Measurements from ENCODE around the gene FRK. TPM values are rescaled to one million over a fixed set of nuclear protein-coding genes. Genes with fewer than 3 reads are reported as not detected.
A peak's percentile ranks its signal among the peaks of the same experiment; 100 is the strongest.

The FRK gene
- polyA plus RNA-seq, 3 donors, result not detected

DNA sequence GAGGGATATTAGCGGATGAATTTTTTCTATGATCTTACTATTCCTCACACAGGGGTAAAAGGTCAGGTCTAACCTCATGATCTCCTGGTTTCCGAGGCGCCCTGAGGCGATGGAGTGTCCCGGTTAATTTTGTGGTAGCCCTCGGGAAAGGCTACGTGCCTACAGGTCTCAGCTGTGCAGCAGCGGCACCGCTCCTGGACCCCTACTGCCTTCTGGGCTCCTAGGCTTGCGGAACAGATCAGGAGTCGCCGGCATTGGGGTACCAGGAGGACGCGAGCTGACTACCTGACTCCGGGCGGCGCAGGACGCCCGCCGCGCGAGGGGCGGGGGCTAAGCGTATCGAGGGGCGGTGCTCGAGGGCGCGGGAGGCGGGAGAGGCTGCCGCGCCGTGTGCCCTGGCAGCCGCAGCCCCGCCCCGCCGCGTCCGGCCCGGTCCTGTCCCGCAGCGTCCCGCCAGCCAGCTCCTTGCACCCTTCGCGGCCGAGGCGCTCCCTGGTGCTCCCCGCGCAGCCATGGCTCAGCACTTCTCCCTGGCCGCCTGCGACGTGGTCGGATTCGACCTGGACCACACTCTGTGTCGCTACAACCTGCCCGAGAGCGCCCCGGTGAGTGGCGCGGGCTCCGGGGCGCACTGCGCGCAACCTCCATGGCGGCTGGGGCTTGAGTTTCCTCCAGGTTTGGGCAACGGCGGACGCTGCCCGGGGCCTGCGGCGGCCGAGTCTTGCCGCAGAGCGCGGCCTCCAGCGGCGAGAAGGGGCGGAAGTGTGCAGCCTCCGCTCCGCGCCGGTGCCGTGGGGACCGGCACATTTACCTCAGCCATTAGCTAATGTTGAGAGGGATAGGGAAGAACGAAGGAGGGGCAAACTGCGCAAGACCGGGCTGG is 40.0 kb upstream of the FRK start, which contains the start of gene NT5DC1:
Gene NT5DC1 (plus strand): TSS at position 435 of the 883 bp plus-strand sequence. CDS start 78 bp downstream, at position 513.
- TF ChIP-seq, protein P1, sequence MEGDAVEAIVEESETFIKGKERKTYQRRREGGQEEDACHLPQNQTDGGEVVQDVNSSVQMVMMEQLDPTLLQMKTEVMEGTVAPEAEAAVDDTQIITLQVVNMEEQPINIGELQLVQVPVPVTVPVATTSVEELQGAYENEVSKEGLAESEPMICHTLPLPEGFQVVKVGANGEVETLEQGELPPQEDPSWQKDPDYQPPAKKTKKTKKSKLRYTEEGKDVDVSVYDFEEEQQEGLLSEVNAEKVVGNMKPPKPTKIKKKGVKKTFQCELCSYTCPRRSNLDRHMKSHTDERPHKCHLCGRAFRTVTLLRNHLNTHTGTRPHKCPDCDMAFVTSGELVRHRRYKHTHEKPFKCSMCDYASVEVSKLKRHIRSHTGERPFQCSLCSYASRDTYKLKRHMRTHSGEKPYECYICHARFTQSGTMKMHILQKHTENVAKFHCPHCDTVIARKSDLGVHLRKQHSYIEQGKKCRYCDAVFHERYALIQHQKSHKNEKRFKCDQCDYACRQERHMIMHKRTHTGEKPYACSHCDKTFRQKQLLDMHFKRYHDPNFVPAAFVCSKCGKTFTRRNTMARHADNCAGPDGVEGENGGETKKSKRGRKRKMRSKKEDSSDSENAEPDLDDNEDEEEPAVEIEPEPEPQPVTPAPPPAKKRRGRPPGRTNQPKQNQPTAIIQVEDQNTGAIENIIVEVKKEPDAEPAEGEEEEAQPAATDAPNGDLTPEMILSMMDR (IDR thresholded peaks at IDR 0.05), result peak; percentile 51
- Histone ChIP-seq H3K79me2 (ENCODE audit: insufficient read depth, low read length) (peaks cover 6% of the 10 kb centered on the region), H3K4me1 (ENCODE audit: control insufficient read depth in 1 of 2, insufficient read depth in 2 of 2, low read length in 2 of 2) (peaks cover 27 to 31% of the 10 kb centered on the region in 2 donors), H3K4me2 (replicated peaks; ENCODE audit: extremely low read depth, low read length, poor library complexity, severe bottlenecking) (peak within 1 kb of the TSS; percentile 88), H4K20me1 (ENCODE audit: insufficient read depth, low read length) (no peaks in the 10 kb centered on the region), H3K9ac (ENCODE audit: insufficient read depth, low read length, poor library complexity, severe bottlenecking) (peak within 1 kb of the TSS; percentile 73), H3K27me3 (ENCODE audit: control insufficient read depth in 2 of 2, insufficient read depth in 2 of 2, low read length in 2 of 2) (no peaks in the 10 kb centered on the region), H3K9me3 (replicated peaks in 1 of 2; ENCODE audit: control insufficient read depth in 1 of 2, insufficient read depth in 1 of 2, low read length in 2 of 2) (peaks cover 9 to 11% of the 10 kb centered on the region in 2 donors), H3K4me3 (replicated peaks in 1 of 3; ENCODE audit: low read depth in 2 of 3, low read length in 3 of 3) (peak within 1 kb of the TSS; percentile 51 to 91 (median 87)), H2AFZ (ENCODE audit: insufficient read depth, low read depth, low read length, poor library complexity, severe bottlenecking) (peak within 1 kb of the TSS; percentile 90), H3K27ac (ENCODE audit: low read depth in 1 of 2, low read length in 2 of 2) (peak within 1 kb of the TSS; percentile 59 to 81), H3K36me3 (replicated peaks in 1 of 2; ENCODE audit: control insufficient read depth in 1 of 2, insufficient read depth in 2 of 2, low read length in 2 of 2) (no peaks in the 10 kb centered on the region)
- Mint-ChIP-seq H3K9me3 (peaks cover 8 to 12% (median 11%) of the 10 kb centered on the region in 7 donors), H3K27me3 (ENCODE audit: low read depth in 3 of 3) (no peaks in the 10 kb centered on the region), H3K4me1 (peaks cover 37% of the 10 kb centered on the region), H3K27ac (peak within 1 kb of the TSS; percentile 80 to 90 (median 86)), H3K4me3 (peak within 1 kb of the TSS; percentile 88 to 95), H3K36me3 (peaks cover 3 to 12% of the 10 kb centered on the region in 2 donors)
- peak; percentile 42 to 60 (median 49) for DNase-seq
- 0% methylated on average over 83 of the region's 87 CpGs for WGBS (ENCODE audit: insufficient coverage)
- intact Hi-C loops (cut with micrococcal nuclease), result no loop called here

DNA sequence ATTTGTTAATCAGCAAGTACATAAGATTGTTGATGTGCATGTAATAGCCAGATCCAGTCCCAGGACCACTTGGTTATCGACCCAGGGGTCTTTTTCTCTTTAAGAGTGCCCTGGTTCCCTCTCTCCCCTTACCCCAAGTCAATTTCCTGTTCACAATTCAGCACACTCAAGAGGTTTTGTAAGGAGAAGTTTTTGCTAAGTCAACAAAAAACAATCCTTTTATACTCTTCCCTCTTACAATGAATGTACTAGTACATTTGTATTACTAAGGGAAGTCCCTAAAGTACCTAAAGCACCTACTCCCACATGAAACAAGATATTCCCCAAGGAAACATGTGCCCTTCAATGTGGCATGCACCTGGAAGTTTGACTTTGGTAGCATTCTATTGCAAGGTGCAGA is 38.3 kb upstream of the FRK start:
- TF ChIP-seq, protein P1 (IDR thresholded peaks at IDR 0.05), result no peak
- no peaks in the 10 kb centered on the region for H3K27me3 ChIP-seq (ENCODE audit: control insufficient read depth in 2 of 2, insufficient read depth in 2 of 2, low read length in 2 of 2)
- DNase-seq, result no peak
- WGBS (ENCODE audit: insufficient coverage), result no CpG with 5 or more reads among the region's 1 CpG
- H3K9me3 ChIP-seq (replicated peaks in 1 of 2; ENCODE audit: control insufficient read depth in 1 of 2, insufficient read depth in 1 of 2, low read length in 2 of 2), result peaks cover 10 to 12% of the 10 kb centered on the region in 2 donors
- H3K36me3 ChIP-seq (replicated peaks in 1 of 2; ENCODE audit: control insufficient read depth in 1 of 2, insufficient read depth in 2 of 2, low read length in 2 of 2), result no peaks in the 10 kb centered on the region
- H4K20me1 ChIP-seq (ENCODE audit: insufficient read depth, low read length), result no peaks in the 10 kb centered on the region
- no peak overlapping the region for H3K4me3 ChIP-seq (replicated peaks in 1 of 3; ENCODE audit: low read depth in 2 of 3, low read length in 3 of 3)
- Mint-ChIP-seq H3K27ac (no peak overlapping the region), H3K4me1 (peaks cover 37% of the 10 kb centered on the region), H3K9me3 (peaks cover 10 to 18% (median 14%) of the 10 kb centered on the region in 7 donors), H3K4me3 (no peak overlapping the region), H3K36me3 (peaks cover 3% of the 10 kb centered on the region in 2 donors), H3K27me3 (ENCODE audit: low read depth in 3 of 3) (peaks cover 0 to 2% (median 1%) of the 10 kb centered on the region in 3 donors)
- H3K9ac ChIP-seq (ENCODE audit: insufficient read depth, low read length, poor library complexity, severe bottlenecking), result no peak overlapping the region
- H3K4me2 ChIP-seq (replicated peaks; ENCODE audit: extremely low read depth, low read length, poor library complexity, severe bottlenecking), result no peak overlapping the region
- peaks cover 27 to 31% of the 10 kb centered on the region in 2 donors for H3K4me1 ChIP-seq (ENCODE audit: control insufficient read depth in 1 of 2, insufficient read depth in 2 of 2, low read length in 2 of 2)
- no peak overlapping the region for H2AFZ ChIP-seq (ENCODE audit: insufficient read depth, low read depth, low read length, poor library complexity, severe bottlenecking)
- intact Hi-C loops (cut with micrococcal nuclease), result no loop called here
- H3K79me2 ChIP-seq (ENCODE audit: insufficient read depth, low read length), result no peaks in the 10 kb centered on the region
- no peak overlapping the region for H3K27ac ChIP-seq (ENCODE audit: low read depth in 1 of 2, low read length in 2 of 2)
